Skeletal muscle satellite cell (primary cell): ENCODE results near the gene SRMS.

Experiments used
- H3K27me3 ChIP-seq: 2 replicates; pipeline ENCODE4 v1.7.0; 2013; ENCODE audit warnings: low read length; ENCODE audit not compliant: control insufficient read depth, insufficient read depth
- H3K36me3 ChIP-seq: 2 replicates; pipeline ENCODE4 v1.7.0; 2013; ENCODE audit warnings: mild to moderate bottlenecking, control low read depth, low read length; ENCODE audit not compliant: insufficient read depth
- H3K4me1 ChIP-seq: 2 replicates; pipeline ENCODE4 v1.7.0; 2013; ENCODE audit warnings: low read length; ENCODE audit not compliant: control insufficient read depth, insufficient read depth
- H3K4me2 ChIP-seq: 2 replicates; pipeline ENCODE4 v1.7.0; 2013; ENCODE audit warnings: mild to moderate bottlenecking, low read length
- H3K4me3 ChIP-seq: 2 replicates; pipeline ENCODE4 v1.7.0; 2013; ENCODE audit warnings: low read length
- H3K9ac ChIP-seq: 2 replicates; pipeline ENCODE4 v1.7.0; 2013; ENCODE audit warnings: mild to moderate bottlenecking, low read depth, low read length, moderate library complexity
- H3K9me3 ChIP-seq: replicated peaks from 2 replicates; pipeline ENCODE4 v1.7.0; 2013; ENCODE audit warnings: mild to moderate bottlenecking, control low read depth, low read length

SRMS gene

DNA sequence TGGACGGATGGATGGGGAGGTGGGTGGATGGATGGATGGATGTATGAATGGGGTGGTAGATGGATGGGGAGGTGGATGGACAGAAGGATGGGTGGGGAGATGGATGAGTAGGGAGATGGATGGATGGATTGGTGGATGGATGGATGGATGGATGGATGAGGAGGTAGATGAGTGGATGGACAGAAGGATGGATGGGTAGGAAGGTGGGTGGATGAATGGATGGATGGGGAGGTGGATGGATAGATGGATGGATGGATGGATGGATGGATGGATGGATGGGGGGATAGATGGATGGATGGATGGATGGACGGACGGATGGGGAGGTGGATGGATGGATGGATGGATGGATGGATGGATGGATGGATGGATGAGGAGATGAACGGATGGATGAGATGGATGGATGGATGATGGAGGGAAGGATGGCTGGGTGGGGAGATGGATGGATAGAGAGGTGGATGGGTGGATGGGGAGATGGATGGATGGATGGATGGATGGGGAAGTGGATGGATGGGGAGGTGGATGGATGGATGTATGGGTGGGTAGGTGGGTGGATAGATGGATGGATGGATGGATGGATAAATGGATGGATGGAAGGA is 55.8 kb downstream of the SRMS start:
- peaks cover 28% of the 10 kb centered on the region for H3K27me3 ChIP-seq
- no peak overlapping the region for H3K4me3 ChIP-seq

DNA sequence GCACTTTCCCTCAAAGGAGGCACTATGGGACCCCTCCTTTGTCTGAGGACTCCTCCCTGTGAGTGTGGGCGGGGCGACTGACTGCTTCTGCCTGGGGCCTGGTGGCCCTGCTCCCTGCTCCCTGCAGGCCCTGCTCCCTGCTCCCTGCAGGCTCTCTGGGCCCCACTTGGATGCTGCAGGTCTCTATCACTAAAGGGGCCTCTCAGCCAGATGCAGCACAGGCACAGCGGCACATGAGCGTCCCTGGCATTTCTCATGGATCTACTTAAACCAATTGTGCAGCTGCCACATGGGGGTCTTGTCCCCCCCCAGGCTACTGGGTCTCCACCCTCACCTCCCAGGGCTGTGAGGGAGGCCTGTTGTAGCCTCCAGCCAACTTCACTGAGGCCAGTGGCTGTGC is 56.5 kb downstream of the SRMS start:
- peaks cover 30% of the 10 kb centered on the region for H3K27me3 ChIP-seq
- H3K4me1 ChIP-seq: no peaks in the 10 kb centered on the region
- H3K9me3 ChIP-seq: no peaks in the 10 kb centered on the region
- H3K36me3 ChIP-seq: no peaks in the 10 kb centered on the region
- H3K4me2 ChIP-seq: no peak overlapping the region
- H3K4me3 ChIP-seq: no peak overlapping the region
- no peak overlapping the region for H3K9ac ChIP-seq

More for the DNA sequence above, 55.8 kb downstream of the SRMS start:
- Histone ChIP-seq H3K4me1 (no peaks in the 10 kb centered on the region), H3K9ac (no peak overlapping the region), H3K36me3 (no peaks in the 10 kb centered on the region), H3K9me3 (no peaks in the 10 kb centered on the region), H3K4me2 (no peak overlapping the region)
